Panc1 (cell line): ENCODE data around the gene UBE2J2.

ENCODE experiments used
- POLR2AphosphoS5 ChIP-seq: IDR thresholded peaks from 2 replicates; pipeline ENCODE4 v1.6.1; 2012; ENCODE audit warnings: mild to moderate bottlenecking, low read depth, low read length, moderate library complexity
- SIN3A ChIP-seq: IDR thresholded peaks from 2 replicates; pipeline ENCODE4 v1.6.1; 2012; ENCODE audit warnings: low read depth, mild to moderate bottlenecking, low read length, moderate library complexity, borderline replicate concordance; ENCODE audit not compliant: insufficient read depth
- TF ChIP-seq, protein P1 (sequence below): fragments of 450-650 bp; IDR thresholded peaks from 2 replicates; pipeline ENCODE4 v1.5.1; 2017; ENCODE audit warnings: mild to moderate bottlenecking
- TF ChIP-seq, protein P2 (sequence below), 2 experiments: IDR thresholded peaks; 2 replicates each; pipeline ENCODE4 v1.6.1; 2011 to 2012; ENCODE audit warnings: low read depth in 2 of 2, control low read depth in 1 of 2, low read length in 1 of 2, mild to moderate bottlenecking in 1 of 2, moderate library complexity in 1 of 2; ENCODE audit not compliant: insufficient read depth in 1 of 2

DNA sequence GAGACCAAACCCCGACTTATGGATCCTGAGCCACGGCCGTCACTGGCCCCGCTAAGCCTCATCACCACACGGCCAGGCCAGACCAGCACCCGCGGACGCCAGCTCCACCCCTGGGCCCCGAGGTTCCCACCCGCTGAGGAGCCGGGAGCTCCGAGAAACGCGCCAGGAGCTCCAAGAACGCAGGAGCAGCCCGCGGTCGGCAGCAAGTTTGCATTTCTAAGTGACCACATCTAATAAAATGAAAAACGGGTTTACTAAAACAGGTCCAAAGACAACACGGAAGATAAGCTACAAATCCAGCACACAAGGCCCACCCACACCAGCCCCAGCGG lies 19.0 kb downstream of the UBE2J2 start:
- TF ChIP-seq, protein P1, sequence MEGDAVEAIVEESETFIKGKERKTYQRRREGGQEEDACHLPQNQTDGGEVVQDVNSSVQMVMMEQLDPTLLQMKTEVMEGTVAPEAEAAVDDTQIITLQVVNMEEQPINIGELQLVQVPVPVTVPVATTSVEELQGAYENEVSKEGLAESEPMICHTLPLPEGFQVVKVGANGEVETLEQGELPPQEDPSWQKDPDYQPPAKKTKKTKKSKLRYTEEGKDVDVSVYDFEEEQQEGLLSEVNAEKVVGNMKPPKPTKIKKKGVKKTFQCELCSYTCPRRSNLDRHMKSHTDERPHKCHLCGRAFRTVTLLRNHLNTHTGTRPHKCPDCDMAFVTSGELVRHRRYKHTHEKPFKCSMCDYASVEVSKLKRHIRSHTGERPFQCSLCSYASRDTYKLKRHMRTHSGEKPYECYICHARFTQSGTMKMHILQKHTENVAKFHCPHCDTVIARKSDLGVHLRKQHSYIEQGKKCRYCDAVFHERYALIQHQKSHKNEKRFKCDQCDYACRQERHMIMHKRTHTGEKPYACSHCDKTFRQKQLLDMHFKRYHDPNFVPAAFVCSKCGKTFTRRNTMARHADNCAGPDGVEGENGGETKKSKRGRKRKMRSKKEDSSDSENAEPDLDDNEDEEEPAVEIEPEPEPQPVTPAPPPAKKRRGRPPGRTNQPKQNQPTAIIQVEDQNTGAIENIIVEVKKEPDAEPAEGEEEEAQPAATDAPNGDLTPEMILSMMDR: no peak
- TF ChIP-seq POLR2AphosphoS5 (no peak), SIN3A (no peak)
- TF ChIP-seq, protein P2, sequence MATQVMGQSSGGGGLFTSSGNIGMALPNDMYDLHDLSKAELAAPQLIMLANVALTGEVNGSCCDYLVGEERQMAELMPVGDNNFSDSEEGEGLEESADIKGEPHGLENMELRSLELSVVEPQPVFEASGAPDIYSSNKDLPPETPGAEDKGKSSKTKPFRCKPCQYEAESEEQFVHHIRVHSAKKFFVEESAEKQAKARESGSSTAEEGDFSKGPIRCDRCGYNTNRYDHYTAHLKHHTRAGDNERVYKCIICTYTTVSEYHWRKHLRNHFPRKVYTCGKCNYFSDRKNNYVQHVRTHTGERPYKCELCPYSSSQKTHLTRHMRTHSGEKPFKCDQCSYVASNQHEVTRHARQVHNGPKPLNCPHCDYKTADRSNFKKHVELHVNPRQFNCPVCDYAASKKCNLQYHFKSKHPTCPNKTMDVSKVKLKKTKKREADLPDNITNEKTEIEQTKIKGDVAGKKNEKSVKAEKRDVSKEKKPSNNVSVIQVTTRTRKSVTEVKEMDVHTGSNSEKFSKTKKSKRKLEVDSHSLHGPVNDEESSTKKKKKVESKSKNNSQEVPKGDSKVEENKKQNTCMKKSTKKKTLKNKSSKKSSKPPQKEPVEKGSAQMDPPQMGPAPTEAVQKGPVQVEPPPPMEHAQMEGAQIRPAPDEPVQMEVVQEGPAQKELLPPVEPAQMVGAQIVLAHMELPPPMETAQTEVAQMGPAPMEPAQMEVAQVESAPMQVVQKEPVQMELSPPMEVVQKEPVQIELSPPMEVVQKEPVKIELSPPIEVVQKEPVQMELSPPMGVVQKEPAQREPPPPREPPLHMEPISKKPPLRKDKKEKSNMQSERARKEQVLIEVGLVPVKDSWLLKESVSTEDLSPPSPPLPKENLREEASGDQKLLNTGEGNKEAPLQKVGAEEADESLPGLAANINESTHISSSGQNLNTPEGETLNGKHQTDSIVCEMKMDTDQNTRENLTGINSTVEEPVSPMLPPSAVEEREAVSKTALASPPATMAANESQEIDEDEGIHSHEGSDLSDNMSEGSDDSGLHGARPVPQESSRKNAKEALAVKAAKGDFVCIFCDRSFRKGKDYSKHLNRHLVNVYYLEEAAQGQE (IDR thresholded peaks at IDR 0.05; ENCODE audit: insufficient read depth in 1 of 2, low read depth in 2 of 2, low read length in 1 of 2): no peak
